HTERT RPE-1 (cell line): ENCODE results near the gene TSHB.

Experiments
- in situ Hi-C: fragments of 300-500 bp; cut with MboI; formaldehyde crosslinking; loops from 4 replicates; pipeline ENCODE4 v1.14.3; 2020; ENCODE audit warnings: low sequenced_read_pairs

The TSHB gene

DNA sequence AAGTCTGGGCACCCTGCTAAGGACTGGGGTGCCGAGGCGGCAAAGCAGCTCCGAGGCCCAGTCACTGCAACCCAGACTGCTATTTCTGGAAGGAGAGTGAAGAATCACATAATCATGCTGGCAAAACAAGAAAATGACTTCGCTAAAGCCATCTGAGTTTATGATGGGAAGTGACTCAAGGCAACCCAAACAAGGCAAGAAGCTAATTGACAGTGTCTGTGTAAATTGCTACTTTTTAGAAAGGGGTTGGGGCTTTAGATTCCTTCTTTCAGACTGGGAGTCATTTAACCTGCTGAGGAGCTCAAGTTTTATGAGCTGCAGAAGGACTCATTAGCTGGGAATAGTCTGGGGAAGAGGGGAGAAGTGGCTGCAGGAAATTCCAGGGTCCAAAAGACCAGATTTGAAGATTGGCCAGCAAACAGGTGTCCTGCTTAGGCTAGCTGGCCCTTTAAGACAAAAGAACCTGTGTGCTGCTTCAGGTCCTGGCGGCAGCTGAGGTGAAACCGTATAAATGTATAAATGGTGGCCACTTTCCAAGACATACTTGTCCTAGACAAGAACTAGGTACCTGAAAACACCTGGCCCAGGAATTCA, 28.1 kb downstream of the TSHB start:
- in situ Hi-C loops: no loop called here

DNA sequence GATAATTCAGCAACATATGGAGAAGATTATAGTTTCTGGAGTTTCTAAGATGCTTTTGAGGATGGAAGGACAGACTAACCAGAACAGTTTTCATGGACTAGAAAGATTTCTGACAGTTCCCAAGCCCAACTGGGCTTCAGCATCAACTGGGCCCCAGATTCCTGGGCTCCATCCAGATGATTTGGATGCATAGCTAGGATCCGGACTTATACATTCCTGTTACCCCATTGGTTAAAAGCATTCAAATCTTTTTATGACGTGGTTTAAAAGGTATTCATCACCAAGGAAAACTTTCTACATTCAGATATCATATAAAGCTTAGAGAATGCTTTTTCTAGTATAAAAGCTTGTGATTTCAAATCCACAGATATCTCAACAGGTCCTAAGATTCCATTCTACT, 29.7 kb downstream of the TSHB start:
- in situ Hi-C loops: no loop called here

DNA sequence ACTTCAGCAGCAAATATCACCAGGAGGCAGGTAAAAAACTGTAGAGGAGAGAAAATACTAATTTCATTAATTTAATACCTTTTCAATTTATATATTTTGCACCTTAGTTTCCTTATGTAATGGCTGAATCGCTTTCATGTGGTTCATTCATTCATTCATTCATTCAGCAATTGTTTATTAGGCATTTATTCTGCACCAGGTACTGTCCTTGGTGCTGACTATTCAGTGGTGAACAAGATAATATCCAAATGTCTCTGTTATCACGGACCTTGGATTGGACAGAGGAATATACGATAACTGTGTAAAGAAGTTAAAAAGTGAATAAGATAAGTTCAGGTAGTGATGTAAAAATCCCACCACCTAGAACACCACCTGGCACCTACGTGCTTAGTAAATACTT, 30.9 kb downstream of the TSHB start:
- in situ Hi-C loops: no loop called here

DNA sequence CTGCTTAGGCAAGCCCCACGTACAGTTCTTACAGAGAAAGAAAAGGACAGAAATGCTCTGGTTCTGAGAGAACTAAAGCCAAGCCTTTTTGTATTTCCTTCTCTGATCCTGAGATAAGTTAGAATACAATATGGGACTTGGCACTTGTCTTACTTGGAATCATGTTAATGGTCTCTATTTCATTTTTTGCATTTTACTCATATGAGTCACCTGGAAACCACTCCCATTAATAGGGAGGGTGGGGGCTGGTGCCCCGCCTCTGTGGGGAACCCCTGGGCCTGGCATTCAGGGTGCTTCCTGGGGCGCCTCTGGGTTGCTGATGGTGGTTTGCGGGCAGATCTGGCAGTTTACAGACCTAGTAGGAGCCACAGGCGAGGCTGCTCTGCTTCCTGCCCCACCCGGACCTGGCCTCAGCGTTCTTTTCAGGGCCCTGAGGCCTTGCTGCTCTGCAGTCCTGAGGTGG, 32.9 kb downstream of the TSHB start:
- in situ Hi-C loops: no loop called here

DNA sequence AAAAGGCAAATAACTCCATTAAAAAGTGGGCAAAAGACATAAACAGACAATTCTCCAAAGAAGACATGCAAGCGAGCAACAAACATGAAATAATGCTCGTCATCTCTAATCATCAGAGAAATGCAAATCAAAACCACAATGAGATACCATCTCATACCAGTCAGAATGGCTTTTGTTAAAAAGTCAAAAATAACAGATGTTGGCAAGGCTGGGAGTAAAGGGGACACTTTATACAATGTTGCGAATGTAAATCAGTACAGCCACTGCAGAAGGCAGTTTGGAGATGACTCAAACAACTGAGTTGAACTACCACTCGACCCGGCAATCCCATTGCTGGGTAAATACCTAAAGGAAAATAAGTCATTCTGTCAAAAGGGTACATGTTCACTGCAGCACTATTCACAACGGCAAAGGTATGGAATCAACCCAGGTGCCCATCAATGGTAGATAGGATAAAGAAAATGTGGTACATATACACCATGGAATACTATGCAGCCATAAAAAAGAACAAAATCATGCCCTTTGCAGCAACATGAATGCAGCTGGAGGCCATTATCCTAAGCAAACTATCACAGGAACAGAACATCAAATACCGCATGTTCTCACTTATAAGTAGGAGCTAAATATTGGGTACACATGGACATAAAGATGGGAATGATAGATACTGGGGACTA, 33.7 kb downstream of the TSHB start:
- in situ Hi-C loops: no loop called here

DNA sequence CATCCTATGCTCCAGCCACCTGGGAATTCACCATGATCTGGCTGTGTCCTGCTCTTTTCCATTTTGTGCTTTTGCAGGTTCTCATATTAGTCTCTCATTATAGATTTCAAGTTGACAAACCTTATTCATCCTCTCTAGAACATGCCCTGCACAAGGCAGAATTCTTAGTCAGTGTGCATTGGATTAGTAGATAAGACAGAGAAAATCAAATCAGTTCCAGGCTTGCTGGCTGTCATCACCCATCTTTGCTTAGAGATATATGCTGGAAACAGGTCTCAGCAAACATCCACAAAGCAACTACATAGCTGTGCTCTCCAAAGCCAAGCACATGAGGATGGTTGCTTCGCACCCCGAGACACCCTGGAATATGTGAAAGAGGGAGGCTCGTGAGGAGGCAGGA, 34.8 kb downstream of the TSHB start:
- in situ Hi-C loops: no loop called here

DNA sequence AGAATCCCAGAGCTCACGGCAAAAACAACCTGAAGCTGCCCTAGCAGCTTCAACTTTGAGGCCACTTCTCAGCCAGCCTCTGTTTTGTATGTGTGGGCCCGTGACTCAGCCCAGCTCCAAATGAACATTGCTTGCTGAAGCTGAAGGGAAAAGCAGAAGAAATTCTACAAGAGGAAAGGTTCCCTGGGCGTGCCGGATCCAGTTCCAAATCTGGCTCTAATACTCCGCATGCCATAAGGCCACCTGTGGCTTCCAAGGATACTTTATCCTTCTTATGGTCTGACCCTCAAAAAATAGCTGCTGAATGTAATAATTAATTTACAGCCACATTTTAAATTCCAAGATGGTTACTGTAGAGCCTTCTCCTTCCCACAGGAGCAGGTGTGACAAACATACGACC, 35.4 kb downstream of the TSHB start:
- in situ Hi-C loops: no loop called here

DNA sequence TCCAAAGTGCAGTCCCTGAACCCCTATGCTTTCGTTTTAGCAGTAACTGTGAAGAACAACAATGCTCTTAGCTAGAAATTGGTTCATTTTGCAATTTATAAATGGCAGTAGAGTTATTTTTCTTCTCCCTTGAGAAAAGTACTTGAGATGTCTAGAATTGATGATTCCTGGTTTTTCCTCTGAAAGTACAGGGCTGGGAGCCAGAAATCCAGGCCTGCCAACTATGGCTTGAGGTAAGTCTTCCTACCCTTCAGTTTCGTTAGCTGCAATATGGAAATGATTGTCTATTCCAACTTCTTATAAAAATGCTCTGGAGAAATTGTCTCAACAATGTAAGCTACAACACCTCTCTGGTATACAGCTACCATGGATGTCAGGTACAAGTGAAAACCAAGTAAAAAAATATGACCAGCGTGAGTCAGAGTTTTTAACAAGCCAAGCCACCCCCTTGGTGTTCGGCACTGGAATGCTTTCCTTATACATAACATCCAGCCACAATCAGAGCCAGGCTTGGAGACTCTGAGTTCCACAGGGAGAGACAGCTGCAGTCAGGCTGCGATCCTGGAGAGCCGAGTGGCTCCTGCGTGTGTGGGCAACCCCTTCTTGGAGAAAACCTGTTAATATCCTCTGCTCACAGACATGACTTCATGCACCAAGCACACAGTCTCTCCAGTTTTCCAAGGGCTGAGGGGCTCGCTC, 37.7 kb downstream of the TSHB start:
- in situ Hi-C loops: no loop called here

DNA sequence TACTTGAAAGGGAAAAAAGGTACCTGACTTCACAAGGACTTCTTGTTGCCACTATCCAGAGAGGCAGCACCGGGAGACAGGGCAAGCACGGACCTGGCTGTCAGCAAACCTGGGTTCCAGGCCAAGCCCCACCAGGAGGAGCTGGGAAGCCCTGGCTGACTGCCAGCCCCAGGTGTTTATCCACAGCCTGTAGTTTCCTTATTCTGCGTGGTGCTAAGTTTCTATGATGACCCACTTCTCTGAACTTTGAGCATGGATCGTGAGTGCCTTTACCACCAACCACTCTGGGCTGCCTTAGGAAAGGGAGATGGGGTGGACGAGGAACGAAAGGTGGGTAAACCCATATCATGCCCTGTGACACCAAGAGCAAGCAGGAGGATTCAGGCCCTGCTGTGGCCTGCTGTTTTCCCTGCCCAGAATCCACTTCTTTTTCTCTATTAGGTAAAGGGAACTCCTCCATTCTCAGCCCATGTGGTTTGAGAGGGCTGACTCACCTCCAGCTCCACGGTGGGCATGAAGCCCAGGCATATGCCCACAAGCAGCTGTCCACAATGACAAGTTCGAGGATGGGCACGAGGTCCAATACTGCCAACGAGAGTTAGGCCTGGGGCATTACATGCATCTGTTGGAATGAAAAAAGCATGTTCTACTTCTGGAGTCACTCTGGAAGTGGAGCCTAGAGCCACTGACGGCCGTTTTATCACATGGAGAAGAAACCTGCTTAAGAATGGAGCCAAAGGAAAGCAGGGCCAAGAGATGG, 39.4 kb downstream of the TSHB start:
- in situ Hi-C loops: no loop called here

DNA sequence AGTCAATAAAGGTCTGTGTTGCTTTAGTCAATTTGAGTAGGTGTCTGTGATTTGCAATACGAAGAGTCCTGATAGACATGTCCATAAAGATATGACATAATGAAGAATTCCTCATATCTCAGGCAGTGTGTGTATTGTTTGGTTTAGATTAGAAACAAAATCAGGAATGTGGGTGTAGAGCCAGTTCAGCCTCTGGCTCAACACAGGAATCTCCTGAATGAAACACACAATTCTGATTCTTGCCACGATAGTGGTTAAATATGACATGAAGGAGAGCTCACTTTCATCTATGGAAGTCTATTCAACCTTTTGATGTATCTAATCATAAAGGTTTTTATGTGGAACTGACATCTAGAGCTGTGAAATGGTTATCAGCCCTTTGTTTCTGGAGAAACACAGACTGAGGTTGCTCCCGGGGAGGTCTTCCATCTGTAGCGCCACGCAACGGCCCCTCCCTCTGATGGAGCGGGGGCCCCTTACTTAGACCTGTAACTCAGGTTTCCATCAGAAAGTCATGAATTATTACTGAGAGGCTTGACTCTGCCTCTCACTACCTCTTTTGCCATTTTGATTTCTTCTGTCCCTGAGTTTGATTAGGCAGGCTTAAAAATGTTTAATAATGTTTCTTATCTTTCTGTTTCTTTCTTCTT, 40.2 kb downstream of the TSHB start:
- in situ Hi-C loops: no loop called here

DNA sequence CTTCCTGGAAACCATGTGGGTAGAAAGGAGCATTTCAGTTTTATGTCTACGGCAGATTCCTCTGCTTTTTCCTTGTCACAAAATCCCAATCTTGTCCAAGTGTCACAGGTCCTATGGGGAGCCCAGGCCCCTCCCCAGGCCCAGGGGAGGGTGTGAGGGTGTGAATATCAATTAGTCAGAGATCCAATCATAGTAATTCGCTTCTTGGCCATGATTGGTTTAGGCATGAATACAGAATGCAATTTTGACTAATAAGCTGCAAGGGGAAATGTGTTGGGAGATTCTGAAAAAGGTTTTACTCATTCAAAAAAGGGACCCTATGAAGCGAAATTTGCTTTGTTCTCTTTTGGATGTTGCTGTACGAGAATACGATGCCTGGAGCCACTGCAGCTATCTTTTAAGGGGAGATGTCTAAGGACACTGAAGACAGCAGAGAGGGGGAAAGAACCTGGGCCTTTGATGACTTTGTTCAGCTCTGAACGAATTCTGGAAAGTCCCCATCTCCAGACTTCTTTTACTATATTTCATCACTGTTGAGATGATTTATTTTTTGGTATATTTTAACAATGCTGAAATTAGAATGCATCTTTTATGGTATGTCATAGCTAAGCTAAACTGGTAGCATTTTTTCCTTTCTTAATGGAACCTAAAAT, 41.5 kb downstream of the TSHB start:
- in situ Hi-C loops: no loop called here

DNA sequence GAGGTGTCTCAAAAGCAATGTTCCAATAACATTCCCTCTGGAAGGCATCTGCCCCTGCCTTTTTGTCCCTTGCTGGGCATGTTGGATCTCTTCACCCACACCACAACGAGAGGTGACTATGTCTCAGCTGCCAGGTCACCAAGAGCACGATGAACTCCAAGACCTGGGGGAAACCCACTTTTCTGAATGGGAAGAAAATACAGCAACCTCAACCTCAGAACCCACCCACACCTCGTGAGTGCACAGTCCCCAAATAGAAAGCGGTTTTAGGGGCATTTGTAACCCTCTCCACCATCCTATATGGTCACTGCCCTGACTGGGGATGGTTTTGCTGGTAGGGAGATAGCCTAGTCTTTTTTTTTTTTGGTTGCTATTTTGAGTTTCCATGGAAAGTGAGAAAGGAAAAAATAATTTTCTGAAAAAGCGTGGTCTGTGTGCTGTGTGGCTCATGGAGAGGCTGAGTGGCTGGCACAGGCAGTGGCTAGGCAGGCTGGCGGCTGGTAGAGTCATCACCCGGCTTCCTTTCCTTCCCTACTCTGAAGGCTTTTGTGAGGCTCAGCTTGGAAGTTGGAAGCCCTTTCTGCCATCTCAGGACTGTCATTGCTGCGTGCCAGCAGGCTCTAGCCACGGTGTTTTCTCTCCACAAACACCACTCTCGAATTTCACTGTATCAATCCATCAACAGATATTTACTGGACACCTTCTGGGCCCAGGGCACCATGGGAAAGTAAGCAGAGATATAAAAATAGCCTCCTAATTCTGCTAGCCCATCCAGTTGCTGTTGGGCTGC, 43.9 kb downstream of the TSHB start:
- in situ Hi-C loops: no loop called here

DNA sequence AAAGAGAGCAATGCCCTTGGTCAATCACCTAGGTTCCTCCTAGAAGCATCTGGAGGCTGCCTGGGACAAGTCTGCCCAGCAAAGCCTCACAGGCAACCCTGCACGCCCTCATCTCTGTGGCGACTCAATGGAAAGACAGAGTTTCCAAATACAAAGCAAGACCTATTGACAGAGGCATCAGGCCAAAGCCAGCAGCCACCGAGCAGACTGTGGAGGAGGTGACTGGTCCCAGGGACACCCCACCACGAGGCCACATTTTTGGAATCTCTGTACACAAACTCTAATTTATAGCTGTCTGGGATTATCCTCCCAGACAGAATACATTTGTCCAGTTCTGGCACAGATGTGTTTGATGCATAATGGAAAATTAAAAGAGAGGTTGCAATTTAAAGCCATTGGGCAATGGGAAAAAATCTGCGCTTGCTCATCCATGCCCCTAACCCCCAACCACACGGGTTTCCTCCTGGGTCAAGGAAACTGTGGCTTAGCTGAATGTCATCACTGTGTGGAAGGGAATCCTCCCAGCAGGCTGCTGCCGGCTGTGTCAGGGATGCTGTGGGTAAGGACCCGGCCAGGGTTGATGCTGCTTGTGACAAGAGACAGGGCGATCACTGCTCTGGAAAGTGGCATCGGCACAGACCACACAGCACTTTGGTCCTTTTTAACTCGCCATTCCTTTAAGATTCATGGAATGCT, 45.4 kb downstream of the TSHB start:
- in situ Hi-C loops: no loop called here

DNA sequence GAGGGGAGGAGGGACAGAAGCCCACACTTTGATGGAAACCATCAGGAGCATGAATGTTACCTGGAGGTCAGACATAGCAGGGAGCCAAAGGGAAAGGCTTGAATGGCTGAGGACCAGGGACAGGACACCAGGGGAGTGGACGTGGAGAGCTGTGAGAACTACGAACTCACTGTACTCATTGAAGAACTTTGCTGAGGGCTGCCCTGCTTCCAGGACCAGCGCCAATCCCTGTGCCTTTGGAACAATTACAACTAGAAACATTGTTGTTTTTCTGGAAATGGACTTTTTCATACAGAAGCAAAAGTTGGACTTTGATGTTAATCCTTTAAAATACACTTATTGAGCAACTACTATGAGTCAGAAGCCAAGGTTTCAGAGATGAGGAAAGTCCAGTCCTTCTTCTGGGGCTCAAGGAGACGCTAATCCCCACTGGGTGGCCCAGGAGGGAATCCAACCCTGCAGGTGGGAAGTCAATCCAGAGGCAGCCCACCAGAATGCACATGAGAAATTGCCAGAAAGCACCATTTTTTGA, 46.8 kb downstream of the TSHB start:
- in situ Hi-C loops: no loop called here

DNA sequence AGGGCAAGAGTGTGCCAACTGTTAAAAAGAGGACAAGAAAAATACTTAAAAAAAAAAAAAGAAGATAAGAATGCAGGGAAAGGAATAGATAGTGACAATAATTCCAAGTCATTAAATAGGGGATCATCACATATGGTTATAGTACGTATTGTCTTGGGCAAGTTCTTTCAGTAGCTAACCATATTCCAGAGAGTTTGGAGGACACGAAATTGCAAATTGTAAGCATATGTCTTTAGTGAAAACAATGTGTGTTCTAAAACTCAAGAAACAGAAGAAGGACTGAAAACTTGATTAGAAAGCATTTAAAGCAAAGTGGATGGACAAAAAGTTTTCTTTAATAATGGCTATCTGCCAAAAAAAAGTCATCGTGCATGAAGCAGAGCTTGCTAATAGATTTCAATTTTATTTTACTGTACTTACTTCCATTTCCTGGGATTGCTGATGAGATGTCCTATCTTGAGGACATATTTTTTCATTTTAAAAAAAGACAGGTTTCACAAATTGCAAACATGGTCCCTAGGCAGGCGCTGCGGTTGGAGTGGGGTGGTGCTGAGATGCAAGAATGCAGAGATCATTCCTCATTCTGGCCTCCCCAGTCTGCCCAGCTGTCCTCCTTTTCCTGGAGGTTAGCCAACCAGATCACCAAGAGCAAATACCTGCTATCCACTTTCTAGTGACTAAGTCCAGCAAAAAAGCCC, 47.8 kb downstream of the TSHB start:
- in situ Hi-C loops: no loop called here

DNA sequence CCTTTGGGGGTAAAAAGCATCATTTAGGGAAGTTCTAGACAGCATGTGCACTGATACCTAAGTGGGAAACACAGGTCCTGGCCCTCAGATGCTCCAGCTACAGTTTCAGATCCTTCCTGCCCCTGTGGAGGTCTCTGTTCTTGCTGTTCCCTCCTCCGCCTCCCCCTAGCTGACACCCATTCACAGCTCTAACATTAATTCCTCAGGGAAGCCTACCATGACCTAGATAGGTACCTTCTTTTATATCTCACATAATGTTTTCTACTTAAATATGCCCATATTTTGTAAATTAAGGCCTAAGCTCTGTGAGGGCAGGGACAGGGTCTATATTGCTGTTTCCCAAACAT, 48.3 kb downstream of the TSHB start:
- in situ Hi-C loops: no loop called here

DNA sequence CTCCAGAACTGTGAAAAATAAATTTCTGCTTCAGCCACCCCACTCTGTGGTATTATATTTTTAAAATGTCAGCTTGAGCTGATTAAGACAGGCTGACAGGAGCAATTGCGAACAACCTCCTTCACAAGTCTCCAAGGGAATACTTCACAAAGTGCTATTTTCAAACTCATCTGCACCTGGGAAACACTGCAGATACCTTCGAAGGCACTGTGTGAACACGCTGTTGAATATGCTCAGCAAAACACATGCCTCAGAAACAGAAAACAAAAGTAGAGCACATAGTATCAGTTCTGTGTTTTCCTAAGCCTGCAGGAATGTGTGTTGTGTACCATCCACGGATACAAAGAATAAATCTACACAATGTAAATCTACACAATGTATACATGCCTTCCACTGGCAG, 49.1 kb downstream of the TSHB start:
- in situ Hi-C loops: no loop called here

DNA sequence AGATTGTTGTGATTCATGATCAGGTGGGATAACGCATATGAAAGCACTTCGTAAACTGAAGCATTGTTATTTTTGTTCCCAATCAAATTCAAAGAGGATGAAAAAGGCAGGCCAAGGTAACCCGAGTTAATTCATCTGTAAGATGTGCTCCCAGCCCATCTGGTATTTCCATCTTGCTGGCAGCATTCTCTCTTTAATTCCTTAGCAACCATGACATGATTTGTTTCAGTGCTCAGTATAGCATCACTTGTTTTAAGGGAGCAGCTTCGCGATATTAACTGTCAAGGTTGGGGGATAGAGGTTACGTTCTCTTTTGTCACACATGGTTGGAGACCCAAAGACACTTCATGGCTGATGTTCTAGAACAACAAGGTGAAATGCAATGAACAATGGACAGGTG, 53.3 kb downstream of the TSHB start:
- in situ Hi-C loops: no loop called here
